HG03108 (cell line): ENCODE results near the gene PANK1.
A peak's percentile ranks its signal among the peaks of the same experiment; 100 is the strongest.

Experiments
- ATAC-seq: cut with Tn5 transposase; IDR thresholded peaks from one replicate; pipeline ENCODE4 v1.9.1; 2021; ENCODE audit warnings: moderate library complexity; ENCODE audit not compliant: unreplicated experiment

The PANK1 gene

DNA sequence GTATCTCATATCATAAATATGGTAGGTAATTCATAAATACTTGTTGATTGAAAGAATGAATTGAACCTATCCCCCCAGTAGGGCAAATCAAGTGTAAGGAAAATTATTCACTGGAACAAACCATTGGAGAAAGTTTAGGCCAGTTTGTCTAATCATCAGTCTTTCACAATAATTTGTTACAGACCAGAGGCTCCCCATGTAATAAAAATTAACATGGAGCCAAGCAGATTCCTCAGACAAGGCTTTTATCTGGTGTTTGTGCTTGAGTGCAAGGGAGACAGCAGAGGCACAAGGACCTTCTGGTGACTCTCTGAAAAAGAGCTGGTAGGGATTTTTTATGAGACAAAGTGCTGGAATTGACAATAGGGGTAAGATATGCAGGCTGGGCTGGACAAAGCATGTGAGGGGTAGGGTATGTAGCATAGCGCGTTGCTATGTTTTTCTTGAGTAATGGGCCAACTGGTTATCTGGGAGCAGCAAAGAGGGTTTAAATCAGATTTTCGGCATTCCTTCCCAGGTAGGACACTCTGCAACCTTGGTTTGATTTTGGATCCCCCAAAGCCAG, 7.8 kb upstream of the PANK1 start:
- ATAC-seq, result no peak

- ATAC-seq, result no peak
Measured at GRCh38 chr10:89651916-89652573, 7.0 kb upstream of the PANK1 start.

- no peak for ATAC-seq
Measured at GRCh38 chr10:89651205-89651915, 6.3 kb upstream of the PANK1 start.

DNA sequence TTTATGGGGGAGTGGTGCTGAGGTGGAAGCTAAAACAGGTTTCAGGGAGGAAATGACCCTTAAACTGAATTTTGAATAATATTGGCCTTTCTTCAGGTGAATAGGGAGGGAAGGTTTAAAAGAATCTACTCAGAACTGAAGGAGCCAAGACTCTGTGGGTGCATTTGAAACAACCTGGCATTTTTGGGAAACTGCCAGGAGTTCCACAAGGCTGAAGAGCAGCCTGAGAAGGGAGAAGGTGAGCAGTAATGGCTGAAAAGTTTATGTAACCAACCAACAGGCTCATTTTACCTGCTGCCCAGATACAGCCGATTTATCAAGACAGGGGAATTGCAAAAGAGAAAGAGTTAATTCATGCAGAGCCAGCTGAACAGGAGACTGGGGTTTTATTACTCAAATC, 4.0 kb upstream of the PANK1 start:
- no peak for ATAC-seq

DNA sequence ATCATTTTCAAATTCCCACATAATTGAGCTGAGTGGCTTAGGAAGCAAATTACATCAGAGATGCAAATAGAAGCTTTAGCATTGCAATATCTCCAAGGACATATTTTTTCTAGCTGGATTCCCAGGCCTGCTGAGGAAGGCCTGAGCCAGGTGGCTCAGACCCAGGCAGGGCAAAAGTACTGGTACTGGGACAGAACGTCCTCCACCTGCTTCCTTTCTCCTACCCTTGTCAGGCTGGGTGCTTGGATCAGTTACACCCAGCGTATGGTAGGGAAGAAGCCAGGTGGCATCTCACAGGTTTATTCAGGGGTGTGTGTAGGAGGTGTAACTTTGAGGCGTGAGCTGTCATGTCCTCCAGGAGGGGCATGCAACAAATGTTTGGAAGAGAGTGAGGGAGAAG, 3.0 kb upstream of the PANK1 start:
- no peak for ATAC-seq

DNA sequence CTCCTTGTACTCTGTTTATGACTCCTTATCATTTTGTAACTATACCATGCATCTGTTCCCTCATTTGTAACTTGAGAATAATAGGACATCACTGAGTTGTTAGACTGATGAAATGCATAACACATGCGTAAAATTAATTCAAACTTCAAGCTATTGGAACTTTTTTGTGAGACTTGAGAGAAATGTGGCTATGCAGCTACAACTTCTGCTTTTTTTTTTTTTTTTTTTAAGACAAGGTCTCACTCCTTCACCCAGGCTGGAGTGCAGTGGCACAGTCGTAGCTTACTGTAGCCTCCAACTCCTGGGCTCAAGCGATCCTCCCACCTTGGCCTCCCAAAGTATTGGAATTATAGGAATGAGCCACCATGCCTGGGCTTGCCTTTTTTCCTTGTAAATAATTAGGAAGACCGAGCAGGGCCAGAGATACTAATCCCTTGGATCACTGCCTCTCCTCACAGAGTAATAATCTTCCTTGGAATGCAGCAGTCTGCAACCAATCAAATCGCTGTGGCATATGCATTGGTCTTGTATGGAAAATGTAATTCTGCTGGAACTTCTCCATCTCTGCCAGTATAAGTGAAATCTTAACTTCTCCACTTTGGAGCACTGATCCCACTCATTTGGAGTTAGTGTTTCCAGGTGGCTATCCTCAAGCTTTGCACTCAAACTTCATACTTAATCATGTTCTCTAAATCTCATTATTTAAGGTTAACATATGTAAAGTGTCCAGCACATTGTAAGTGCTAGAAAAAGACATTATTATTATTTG, 2.0 kb upstream of the PANK1 start:
- ATAC-seq, result no peak

- ATAC-seq, result no peak
Measured at GRCh38 chr10:89645742-89646172, 715 bp upstream of the PANK1 start.

DNA sequence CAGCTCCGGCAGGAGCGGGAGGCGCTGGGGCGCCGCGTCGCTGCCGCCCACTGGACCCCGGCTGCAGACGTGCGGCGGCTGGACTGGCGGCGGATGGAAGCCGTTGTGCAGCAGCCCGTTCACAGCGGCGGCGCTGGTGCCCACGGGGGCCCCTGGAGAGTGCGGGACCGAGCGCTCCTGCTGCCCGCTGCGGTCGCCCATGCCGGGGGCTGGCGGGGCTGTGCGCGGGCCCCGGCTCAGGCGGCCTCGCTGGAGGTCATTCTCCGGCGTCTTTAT, 413 bp downstream of the PANK1 start:
- ATAC-seq, result peak; percentile 29

- peak; percentile 89 for ATAC-seq
Measured at GRCh38 chr10:89643812-89644690, 991 bp downstream of the PANK1 start.

- ATAC-seq, result no peak
Measured at GRCh38 chr10:89643431-89643811, 1.6 kb downstream of the PANK1 start.

GRCh38 chr10:89642193-89642592, 2.8 kb downstream of the PANK1 start:
- no peak for ATAC-seq

DNA sequence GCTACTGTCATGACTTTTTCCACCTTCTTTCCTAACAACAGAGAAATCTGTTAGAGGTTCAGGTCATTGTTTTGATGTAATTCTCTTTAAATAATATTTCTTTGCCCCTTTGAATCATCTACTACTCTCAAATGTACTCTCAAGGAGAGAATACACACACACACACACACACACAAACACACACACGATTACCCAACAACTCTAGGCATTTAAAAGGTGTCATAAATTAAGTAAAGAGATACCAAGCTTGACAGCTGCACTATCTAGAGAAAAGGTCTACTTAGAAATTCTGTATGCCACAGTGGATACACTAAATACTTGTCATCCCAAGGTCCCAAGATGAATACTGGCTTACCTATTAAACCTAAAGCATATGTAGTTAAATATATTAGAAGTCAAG, 4.8 kb downstream of the PANK1 start:
- no peak for ATAC-seq

DNA sequence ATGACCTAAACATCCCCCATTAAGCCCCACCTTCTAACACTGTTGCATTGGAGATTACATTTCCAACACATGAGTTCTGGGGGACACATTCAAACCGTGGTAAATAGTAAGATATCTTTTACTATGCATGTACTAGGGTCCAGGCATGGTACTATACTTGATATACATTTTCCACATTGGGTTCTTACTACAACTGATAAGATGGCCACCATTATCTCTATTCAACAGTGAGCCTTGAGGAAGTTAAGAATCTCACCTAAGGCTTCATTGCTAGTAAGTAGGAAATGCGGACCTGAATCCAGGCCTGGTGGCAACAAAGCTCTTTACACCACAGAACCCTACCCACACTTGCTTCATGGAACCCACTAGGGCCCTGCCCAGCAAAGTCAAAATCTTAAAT, 5.7 kb downstream of the PANK1 start:
- ATAC-seq, result no peak

- ATAC-seq, result no peak
Measured at GRCh38 chr10:89637113-89637512, 7.9 kb downstream of the PANK1 start.

DNA sequence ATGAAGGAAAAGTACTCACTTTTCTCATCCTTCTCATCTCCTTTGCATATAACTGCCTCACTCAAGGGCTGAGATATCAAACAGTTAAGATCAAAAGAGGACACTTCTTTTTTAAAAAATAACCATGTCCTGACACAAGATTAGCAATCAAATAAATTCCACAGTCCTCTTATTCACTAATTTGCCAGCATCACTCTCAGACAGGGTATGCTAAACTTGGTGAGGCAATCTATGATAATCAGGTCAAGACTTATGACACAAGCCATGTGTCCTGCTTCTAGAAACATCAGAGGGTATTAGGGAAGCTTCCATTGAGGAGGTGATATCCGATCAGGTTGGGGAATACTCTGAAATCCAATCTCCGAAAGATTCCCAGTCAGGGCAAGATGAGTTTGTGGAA, 10.4 kb downstream of the PANK1 start:
- no peak for ATAC-seq

- ATAC-seq, result no peak
Measured at GRCh38 chr10:89633484-89633883, 11.6 kb downstream of the PANK1 start.

- ATAC-seq, result no peak
Measured at GRCh38 chr10:89632824-89633223, 12.2 kb downstream of the PANK1 start.

- no peak for ATAC-seq
Measured at GRCh38 chr10:89627830-89628229, 17.2 kb downstream of the PANK1 start.

DNA sequence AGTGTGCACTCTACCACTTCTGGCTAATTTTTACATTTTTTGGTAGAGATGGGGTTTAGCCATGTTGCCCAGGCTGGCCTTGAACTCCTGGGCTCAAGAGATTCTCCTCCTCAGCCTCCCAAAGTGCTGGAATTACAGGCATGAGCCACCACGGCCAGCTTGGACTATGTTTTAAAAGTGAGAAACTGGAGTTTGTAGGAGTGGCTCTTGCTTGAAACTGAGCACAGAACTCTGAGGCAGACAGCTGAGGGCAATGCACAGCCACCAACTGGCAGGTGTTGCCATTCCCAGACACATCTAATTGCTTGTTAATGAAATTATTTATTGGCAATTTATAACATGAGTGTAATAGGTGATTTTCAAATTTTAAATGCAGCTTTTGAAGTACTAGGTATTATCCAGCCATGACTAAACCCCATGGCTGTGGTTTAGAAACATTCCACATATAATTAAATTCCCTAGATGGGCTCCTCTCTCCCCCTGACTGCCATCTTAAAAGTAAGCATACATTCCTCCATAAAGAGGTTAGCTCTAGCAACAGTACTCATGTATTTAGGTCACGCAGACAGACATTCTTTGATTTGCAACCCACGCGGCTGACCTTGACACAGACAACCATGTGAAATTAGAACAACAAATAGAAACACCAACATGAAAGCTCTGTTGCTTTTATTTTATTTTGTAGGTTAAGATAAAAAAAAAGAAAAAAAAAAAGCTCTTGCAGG, 19.8 kb downstream of the PANK1 start:
- no peak for ATAC-seq

- no peak for ATAC-seq
Measured at GRCh38 chr10:89624020-89624419, 21.0 kb downstream of the PANK1 start.
